H9 (cell line): ENCODE data around the gene TSPAN2. TPM values are rescaled to one million over a fixed set of nuclear protein-coding genes. Genes with fewer than 3 reads are reported as not detected.

Experiments
- DNase-seq: peaks from one replicate; pipeline ENCODE4 v3.0.0-alpha.2; 2017
- H2AFZ ChIP-seq: one replicate; pipeline ENCODE4 v1.6.1; 2013; ENCODE audit warnings: mild to moderate bottlenecking, low read length, control low read depth, moderate library complexity
- H2AK5ac ChIP-seq: 2 replicates; pipeline ENCODE4 v1.6.1; 2013; ENCODE audit warnings: low read length, control low read depth, mixed read lengths; ENCODE audit not compliant: insufficient read length
- H2BK120ac ChIP-seq: one replicate; pipeline ENCODE4 v1.6.1; 2013; ENCODE audit warnings: low read depth, mild to moderate bottlenecking, low read length, control low read depth, inconsistent platforms; ENCODE audit not compliant: poor library complexity, severe bottlenecking
- H2BK12ac ChIP-seq: 2 replicates; pipeline ENCODE4 v1.6.1; 2013; ENCODE audit warnings: low read length, control low read depth, mixed read lengths, low read depth; ENCODE audit not compliant: insufficient read length
- H2BK15ac ChIP-seq: 2 replicates; pipeline ENCODE4 v1.6.1; 2013; ENCODE audit warnings: low read depth, low read length, control low read depth
- H2BK20ac ChIP-seq: one replicate; pipeline ENCODE4 v1.6.1; 2013; ENCODE audit warnings: low read depth, mild to moderate bottlenecking, low read length, control low read depth, inconsistent platforms; ENCODE audit not compliant: poor library complexity, severe bottlenecking
- H2BK5ac ChIP-seq: 2 replicates; pipeline ENCODE4 v1.6.1; 2013; ENCODE audit warnings: low read length, control low read depth, mixed read lengths; ENCODE audit not compliant: insufficient read length
- H3K14ac ChIP-seq: 2 replicates; pipeline ENCODE4 v1.6.1; 2013; ENCODE audit warnings: low read length, control low read depth; ENCODE audit not compliant: insufficient read depth
- H3K18ac ChIP-seq: 2 replicates; pipeline ENCODE4 v1.6.1; 2013; ENCODE audit warnings: low read depth, mild to moderate bottlenecking, mixed read lengths, low read length, control low read depth; ENCODE audit not compliant: insufficient read length
- H3K23ac ChIP-seq: 2 replicates; pipeline ENCODE4 v1.6.1; 2013; ENCODE audit warnings: low read length, control low read depth, mixed read lengths, low read depth; ENCODE audit not compliant: insufficient read length
- H3K23me2 ChIP-seq: 2 replicates; pipeline ENCODE4 v1.6.1; 2013; ENCODE audit warnings: low read depth, mild to moderate bottlenecking, mixed read lengths, low read length, control low read depth; ENCODE audit not compliant: insufficient read length, poor library complexity, severe bottlenecking
- H3K27ac ChIP-seq: 2 replicates; pipeline ENCODE4 v1.5.1; 2013; ENCODE audit warnings: low read length, control low read depth, mixed read lengths, low read depth; ENCODE audit not compliant: insufficient read length
- H3K27me3 ChIP-seq: 2 replicates; pipeline ENCODE4 v1.6.1; 2013; ENCODE audit warnings: low read length, control low read depth, inconsistent platforms; ENCODE audit not compliant: insufficient read depth
- H3K4ac ChIP-seq: 2 replicates; pipeline ENCODE4 v1.6.1; 2013; ENCODE audit warnings: low read depth, mild to moderate bottlenecking, control low read depth, inconsistent platforms, low read length, moderate library complexity
- H3K4me1 ChIP-seq: 2 replicates; pipeline ENCODE4 v1.6.1; 2013; ENCODE audit warnings: low read length, control low read depth, inconsistent platforms; ENCODE audit not compliant: insufficient read depth
- H3K4me2 ChIP-seq: 2 replicates; pipeline ENCODE4 v1.6.1; 2013; ENCODE audit warnings: low read length, control low read depth, mixed read lengths; ENCODE audit not compliant: insufficient read length, insufficient read depth
- H3K56ac ChIP-seq: 2 replicates; pipeline ENCODE4 v1.6.1; 2013; ENCODE audit warnings: low read depth, mild to moderate bottlenecking, mixed read lengths, low read length, control low read depth; ENCODE audit not compliant: insufficient read length
- H3K79me1 ChIP-seq: 2 replicates; pipeline ENCODE4 v1.6.1; 2013; ENCODE audit warnings: low read depth, mild to moderate bottlenecking, moderate library complexity, low read length, control low read depth, inconsistent platforms; ENCODE audit not compliant: insufficient read depth, poor library complexity, severe bottlenecking
- H3K79me2 ChIP-seq: 2 replicates; pipeline ENCODE4 v1.6.1; 2013; ENCODE audit warnings: low read length, control low read depth, inconsistent platforms; ENCODE audit not compliant: insufficient read depth
- H3K9ac ChIP-seq: 2 replicates; pipeline ENCODE4 v1.6.1; 2013; ENCODE audit warnings: low read length, control low read depth, mixed read lengths; ENCODE audit not compliant: insufficient read length; ENCODE audit errors: extremely low read depth
- H3K9me3 ChIP-seq: one replicate; pipeline ENCODE4 v1.6.1; 2013; ENCODE audit warnings: low read depth, low read length, inconsistent platforms; ENCODE audit not compliant: control insufficient read depth
- H3T11ph ChIP-seq: one replicate; pipeline ENCODE4 v1.6.1; 2013; ENCODE audit warnings: mild to moderate bottlenecking, low read length, control low read depth, inconsistent platforms
- H4K20me1 ChIP-seq: one replicate; pipeline ENCODE4 v1.6.1; 2013; ENCODE audit not compliant: control insufficient read depth, insufficient read length, insufficient read depth
- H4K5ac ChIP-seq: 2 replicates; pipeline ENCODE4 v1.6.1; 2013; ENCODE audit warnings: low read depth, mild to moderate bottlenecking, mixed read lengths, low read length, control low read depth; ENCODE audit not compliant: insufficient read length
- H4K8ac ChIP-seq: replicated peaks from 2 replicates; pipeline ENCODE4 v1.6.1; 2013; ENCODE audit warnings: low read length, control low read depth, mixed read lengths, low read depth; ENCODE audit not compliant: insufficient read length
- H4K91ac ChIP-seq: 2 replicates; pipeline ENCODE4 v1.6.1; 2013; ENCODE audit warnings: low read depth, mild to moderate bottlenecking, moderate library complexity, mixed read lengths, low read length, control low read depth; ENCODE audit not compliant: insufficient read length
- H3K27ac Mint-ChIP-seq, 3 experiments: 2 replicates in 2 of 3; 3 replicates in 1 of 3; pipeline ENCODE4 v1.8.0; 2020 to 2021; ENCODE audit warnings: mixed read lengths in 3 of 3, mild to moderate bottlenecking in 1 of 3, moderate library complexity in 1 of 3
- H3K27me3 Mint-ChIP-seq: 2 replicates; pipeline ENCODE4 v1.8.0; 2021; ENCODE audit warnings: low read depth, mild to moderate bottlenecking, moderate library complexity, mixed read lengths
- H3K36me3 Mint-ChIP-seq, 3 experiments: 2 replicates in 2 of 3; 3 replicates in 1 of 3; pipeline ENCODE4 v1.8.0; 2020 to 2021; ENCODE audit warnings: low read depth in 3 of 3, mixed read lengths in 3 of 3; ENCODE audit not compliant: insufficient read depth in 1 of 3
- H3K4me1 Mint-ChIP-seq, 2 experiments: 2 replicates each; pipeline ENCODE4 v1.8.0; 2020; ENCODE audit warnings: mixed read lengths in 2 of 2
- H3K4me3 Mint-ChIP-seq, 2 experiments: 2 replicates in 1 of 2; 3 replicates in 1 of 2; pipeline ENCODE4 v1.8.0; 2020 to 2021; ENCODE audit warnings: mild to moderate bottlenecking in 2 of 2, mixed read lengths in 2 of 2, moderate library complexity in 1 of 2
- H3K9me3 Mint-ChIP-seq, 2 experiments: 2 replicates in 1 of 2; 3 replicates in 1 of 2; pipeline ENCODE4 v1.8.0; 2020; ENCODE audit warnings: mild to moderate bottlenecking in 2 of 2, mixed read lengths in 2 of 2, moderate library complexity in 1 of 2
- CTCF ChIP-seq: fragments of 200-600 bp; sonication (generic); conservative IDR thresholded peaks from 3 replicates; pipeline ENCODE4 v1.8.0; 2021; ENCODE audit warnings: antibody characterized with exemption, mild to moderate bottlenecking
- WGBS: extraction: QIAGEN DNeasy Blood & Tissue Kit; methylation state at CpG from one replicate; pipeline ENCODE4 v1.1.7; 2013; ENCODE audit warnings: missing lambda C conversion rate, low lambda C conversion rate, mixed read lengths; ENCODE audit not compliant: insufficient read length; ENCODE audit errors: extremely low coverage; 5-methylcytosine and 5-hydroxymethylcytosine counted together
- total RNA-seq: library from RNA; stranded (reverse); gene quantifications from 2 replicates; pipeline ENCODE4 v1.2.1, GENCODE V29; 2021

Gene TSPAN2
- total RNA-seq, 1 experiment from 2014 or later, result 10.8 TPM

- Mint-ChIP-seq H3K4me1 (peaks cover 12% of the 10 kb centered on the region in 2 experiments; a peak in 3 of 4 replicates), H3K27me3 (no peaks in the 10 kb centered on the region), H3K4me3 (no peak overlapping the region), H3K27ac (peak overlapping the region in 1 of 3 experiments; percentile 15; a peak in 2 of 7 replicates), H3K9me3 (no peaks in the 10 kb centered on the region), H3K36me3 (no peaks in the 10 kb centered on the region)
- Histone ChIP-seq H3K4ac (no peak overlapping the region), H3K23me2 (no peaks in the 10 kb centered on the region), H4K20me1 (no peaks in the 10 kb centered on the region), H3K79me2 (no peaks in the 10 kb centered on the region), H2BK12ac (no peak overlapping the region), H3K18ac (no peak overlapping the region), H4K8ac (no peak overlapping the region), H2AK5ac (no peak overlapping the region), H3K23ac (no peak overlapping the region), H2BK20ac (no peak overlapping the region), H3K79me1 (no peaks in the 10 kb centered on the region), H3K4me1 (no peaks in the 10 kb centered on the region), H3K4me2 (no peak overlapping the region), H2BK5ac (no peak overlapping the region), H2BK120ac (no peak overlapping the region), H3T11ph (no peak overlapping the region), H3K27me3 (no peaks in the 10 kb centered on the region), H3K27ac (no peak overlapping the region), H2BK15ac (no peak overlapping the region), H4K91ac (no peak overlapping the region), H3K56ac (no peak overlapping the region), H4K5ac (no peak overlapping the region), H2AFZ (no peak overlapping the region), H3K9me3 (no peaks in the 10 kb centered on the region), H3K9ac (no peak overlapping the region), H3K14ac (no peak overlapping the region)
- DNase-seq, result no peak
- TF ChIP-seq CTCF, result no peak
- no CpG with 5 or more reads among the region's 7 CpGs for WGBS
Measured at GRCh38 chr1:115069659-115070308, 19.5 kb downstream of the TSPAN2 start.
